Measurements from ENCODE around the gene PCDH19. TPM values are rescaled to one million over a fixed set of nuclear protein-coding genes. Genes with fewer than 3 reads are reported as not detected.

PCDH19 gene
- total RNA-seq, 2 experiments from 2014 or later = not detected

GRCh38 chrX:100274916-100275315 lies 135.2 kb downstream of the PCDH19 start:
- POLR2A ChIA-PET = no interaction called here
- no peak overlapping the region for H3K27ac Mint-ChIP-seq
- peaks cover 2% of the 10 kb centered on the region for H3K9me3 Mint-ChIP-seq
- ATAC-seq = no peak
- no peak for DNase-seq
- no peaks in the 10 kb centered on the region for H3K4me1 Mint-ChIP-seq (ENCODE audit: low read depth)
- no peaks in the 10 kb centered on the region for H3K27me3 Mint-ChIP-seq
- no peak for TF ChIP-seq CTCF (IDR thresholded peaks at IDR 0.05)
- intact Hi-C loops (cut with micrococcal nuclease) = no loop called here
- H3K4me3 Mint-ChIP-seq = no peak overlapping the region
- CTCF ChIA-PET = no interaction called here
- H3K36me3 Mint-ChIP-seq (ENCODE audit: low read depth) = no peaks in the 10 kb centered on the region

DNA sequence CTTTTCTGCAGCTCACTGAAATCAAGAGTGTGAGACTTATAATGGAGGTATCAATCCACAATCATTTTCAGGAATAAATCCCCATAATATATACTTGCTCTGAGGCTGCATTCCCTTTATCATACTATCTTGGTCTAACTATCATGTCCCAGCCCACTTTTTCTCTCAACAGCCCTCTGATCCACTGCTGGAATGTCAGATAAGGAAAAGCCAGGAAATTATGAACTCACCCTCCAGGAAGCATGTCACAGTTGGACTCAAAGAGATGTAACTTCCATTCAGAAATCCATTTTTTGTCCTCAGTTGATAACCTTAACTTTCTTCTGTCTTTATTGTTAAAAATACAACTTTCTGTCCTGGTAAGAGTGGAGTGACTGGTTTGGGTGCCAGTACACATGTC lies 144.9 kb downstream of the PCDH19 start:
- Mint-ChIP-seq H3K4me1 (ENCODE audit: low read depth) (no peaks in the 10 kb centered on the region), H3K27ac (no peak overlapping the region), H3K27me3 (no peaks in the 10 kb centered on the region), H3K9me3 (no peaks in the 10 kb centered on the region), H3K4me3 (no peak overlapping the region), H3K36me3 (ENCODE audit: low read depth) (no peaks in the 10 kb centered on the region)
- intact Hi-C loops (cut with micrococcal nuclease) = no loop called here
- DNase-seq (no peak), ATAC-seq (no peak)
- CTCF ChIA-PET = no interaction called here
- POLR2A ChIA-PET = no interaction called here
- TF ChIP-seq CTCF (IDR thresholded peaks at IDR 0.05) = no peak

GRCh38 chrX:100264200-100264599 lies 145.9 kb downstream of the PCDH19 start:
- H3K36me3 Mint-ChIP-seq (ENCODE audit: low read depth) = no peaks in the 10 kb centered on the region
- no peak overlapping the region for H3K4me3 Mint-ChIP-seq
- H3K9me3 Mint-ChIP-seq = no peaks in the 10 kb centered on the region
- no peaks in the 10 kb centered on the region for H3K27me3 Mint-ChIP-seq
- DNase-seq (no peak), ATAC-seq (no peak)
- no peaks in the 10 kb centered on the region for H3K4me1 Mint-ChIP-seq (ENCODE audit: low read depth)
- CTCF ChIA-PET = no interaction called here
- H3K27ac Mint-ChIP-seq = no peak overlapping the region
- intact Hi-C loops (cut with micrococcal nuclease) = no loop called here
- POLR2A ChIA-PET = no interaction called here
- no peak for TF ChIP-seq CTCF (IDR thresholded peaks at IDR 0.05)

DNA sequence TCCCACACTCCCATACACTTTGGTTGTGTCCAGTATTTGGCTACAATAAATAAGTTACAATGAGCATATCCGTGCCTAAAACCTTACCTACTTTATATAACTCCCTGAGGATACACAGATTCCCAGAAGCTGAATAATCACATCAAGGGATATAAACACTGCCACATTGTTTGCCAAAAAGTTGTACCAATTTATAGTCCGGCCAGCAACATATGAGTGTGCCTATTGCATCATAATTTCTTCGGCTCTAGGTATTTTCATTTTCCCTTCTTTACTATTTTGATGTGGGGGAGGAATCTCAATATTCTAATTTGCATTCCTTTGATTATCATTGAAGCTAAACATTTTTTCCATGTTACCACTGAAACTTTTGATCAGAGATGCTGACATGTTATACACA lies 146.4 kb downstream of the PCDH19 start:
- ChIA-PET CTCF (no interaction called here), POLR2A (no interaction called here)
- H3K27ac Mint-ChIP-seq = no peak overlapping the region
- H3K27me3 Mint-ChIP-seq = no peaks in the 10 kb centered on the region
- ATAC-seq = no peak
- DNase-seq = no peak
- TF ChIP-seq CTCF (IDR thresholded peaks at IDR 0.05) = no peak
- H3K9me3 Mint-ChIP-seq = no peaks in the 10 kb centered on the region
- H3K4me3 Mint-ChIP-seq = no peak overlapping the region
- H3K36me3 Mint-ChIP-seq (ENCODE audit: low read depth) = no peaks in the 10 kb centered on the region
- intact Hi-C loops (cut with micrococcal nuclease) = no loop called here
- no peaks in the 10 kb centered on the region for H3K4me1 Mint-ChIP-seq (ENCODE audit: low read depth)

DNA sequence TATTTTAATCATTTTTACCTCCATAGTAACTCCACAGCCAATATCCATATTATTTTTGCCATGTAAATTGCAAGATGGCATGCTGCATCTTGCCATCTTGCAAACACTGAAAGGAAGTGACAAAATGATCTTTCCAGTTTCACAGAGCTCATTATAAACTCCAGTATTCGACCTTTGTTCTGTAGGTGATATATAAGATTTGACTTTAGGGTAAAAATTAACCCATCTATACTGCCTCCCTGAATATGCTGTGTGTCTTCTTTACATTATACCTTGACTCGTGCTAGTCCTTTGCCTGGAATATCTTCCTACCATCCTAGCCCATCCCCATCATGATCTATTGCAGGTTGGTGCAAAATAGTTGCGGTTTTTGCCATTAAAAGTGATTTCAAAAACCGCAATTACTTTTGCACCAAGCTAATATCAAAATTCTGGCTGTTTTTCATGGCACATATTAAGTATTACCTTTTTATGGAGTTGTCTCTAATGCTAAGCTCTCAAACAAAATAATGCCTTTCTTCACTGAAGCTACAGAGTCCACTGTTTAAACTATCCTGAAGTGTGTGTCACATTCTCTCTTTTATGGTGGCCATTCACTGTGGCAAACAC lies 161.1 kb downstream of the PCDH19 start:
- POLR2A ChIA-PET = no interaction called here
- no peak overlapping the region for H3K27ac Mint-ChIP-seq
- H3K4me3 Mint-ChIP-seq = no peak overlapping the region
- CTCF ChIA-PET = no interaction called here
- no peak for DNase-seq
- H3K36me3 Mint-ChIP-seq (ENCODE audit: low read depth) = no peaks in the 10 kb centered on the region
- no peak for ATAC-seq
- no peaks in the 10 kb centered on the region for H3K27me3 Mint-ChIP-seq
- H3K9me3 Mint-ChIP-seq = no peaks in the 10 kb centered on the region
- intact Hi-C loops (cut with micrococcal nuclease) = no loop called here
- no peak for TF ChIP-seq CTCF (IDR thresholded peaks at IDR 0.05)
- no peaks in the 10 kb centered on the region for H3K4me1 Mint-ChIP-seq (ENCODE audit: low read depth)

All from activated CD8-positive, alpha-beta T cell treated with anti-CD3 and anti-CD28 coated beads for 36 hours (primary cell).